Measurements from ENCODE around the gene TPRN. TPM values are rescaled to one million over a fixed set of nuclear protein-coding genes. Genes with fewer than 3 reads are reported as not detected.

Gene TPRN
- total and polyA plus RNA-seq, 8 donors = 6.7 to 21.7 (median 11.1) TPM

DNA sequence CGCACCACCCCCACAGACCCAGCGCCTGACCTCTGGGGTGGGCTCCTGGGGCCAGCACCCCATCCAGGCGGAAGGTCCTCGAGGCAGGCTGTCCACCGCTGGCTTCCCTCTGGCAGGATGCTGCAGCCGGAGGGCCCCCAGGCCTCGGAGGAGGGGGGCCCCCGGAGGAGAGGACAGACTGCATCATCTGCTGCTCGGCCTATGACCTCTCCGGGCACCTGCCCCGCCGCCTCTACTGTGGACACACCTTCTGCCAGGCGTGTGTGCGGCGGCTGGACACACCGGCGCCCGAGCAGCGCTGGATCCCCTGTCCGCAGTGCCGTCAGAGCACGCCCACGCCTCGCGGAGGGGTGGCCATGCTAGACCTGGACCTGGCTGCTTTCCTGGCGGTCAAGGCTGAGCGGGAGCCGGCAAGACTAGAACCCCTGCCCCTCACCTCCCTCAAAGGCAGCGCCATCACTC is 28.0 kb upstream of the TPRN start:
- peaks cover 0 to 69% of the 10 kb centered on the region in 2 donors for H3K27me3 ChIP-seq
- intact Hi-C loops (cut with DNase I) = no loop called here
- peaks cover 3 to 30% of the 10 kb centered on the region in 2 donors for H3K4me1 ChIP-seq
- TF ChIP-seq CTCF (IDR thresholded peaks at IDR 0.05) = no peak
- H3K9me3 ChIP-seq = no peaks in the 10 kb centered on the region
- DNase-seq (no peak), ATAC-seq (no peak)
- H3K36me3 ChIP-seq = no peaks in the 10 kb centered on the region
- H3K4me3 ChIP-seq = no peak overlapping the region
- no peak overlapping the region for H3K27ac ChIP-seq

DNA sequence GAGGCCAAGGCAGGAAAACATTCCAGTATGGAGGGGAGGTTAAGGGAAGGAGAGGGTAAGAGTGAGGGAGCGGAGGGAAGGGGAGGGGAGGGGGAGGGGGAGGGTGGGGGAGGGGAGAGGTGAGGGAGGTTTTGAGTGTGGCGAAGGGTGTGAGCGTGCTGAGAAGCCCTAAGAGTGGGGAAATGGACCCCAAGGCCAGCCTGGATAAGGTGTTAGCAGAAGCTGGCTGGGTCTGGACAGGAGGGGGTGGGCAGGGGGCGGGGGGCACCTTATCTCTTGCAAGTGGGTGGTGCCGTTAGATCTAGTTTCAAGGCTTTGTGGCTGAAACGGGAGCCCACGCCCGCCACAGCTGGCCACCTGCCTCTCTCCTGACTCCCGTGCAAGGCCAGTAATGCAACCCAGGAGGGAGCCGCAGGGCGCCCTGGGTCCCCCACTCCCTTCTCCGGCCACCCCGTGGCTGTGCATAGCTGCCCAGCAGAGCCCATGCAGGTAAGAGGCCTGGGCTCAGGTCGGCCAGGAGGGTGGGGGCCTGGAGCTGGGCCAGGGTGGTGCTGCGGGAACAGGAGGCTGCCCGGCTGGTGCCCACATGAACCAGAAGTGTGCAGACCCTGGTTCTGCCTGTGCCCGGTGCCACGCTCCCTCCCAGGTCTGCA is 27.4 kb upstream of the TPRN start:
- ATAC-seq (no peak), DNase-seq (no peak)
- peaks cover 0 to 63% of the 10 kb centered on the region in 2 donors for H3K27me3 ChIP-seq
- H3K4me1 ChIP-seq = peaks cover 5 to 33% of the 10 kb centered on the region in 2 donors
- no peak overlapping the region for H3K4me3 ChIP-seq
- H3K9me3 ChIP-seq = no peaks in the 10 kb centered on the region
- H3K27ac ChIP-seq = no peak overlapping the region
- H3K36me3 ChIP-seq = no peaks in the 10 kb centered on the region
- intact Hi-C loops (cut with DNase I) = no loop called here
- no peak for TF ChIP-seq CTCF (IDR thresholded peaks at IDR 0.05)

GRCh38 chr9:137227054-137227852 is 26.7 kb upstream of the TPRN start, which contains the start of gene RNF224:
RNF224 (plus strand) TSS chr9:137227502; CDS start chr9:137228336, 834 bp downstream.
- no peak within 1 kb of the TSS for H3K4me3 ChIP-seq
- peaks cover 0 to 61% of the 10 kb centered on the region in 2 donors for H3K27me3 ChIP-seq
- H3K9me3 ChIP-seq = no peaks in the 10 kb centered on the region
- H3K36me3 ChIP-seq = no peaks in the 10 kb centered on the region
- intact Hi-C loops (cut with DNase I) = no loop called here
- TF ChIP-seq CTCF (IDR thresholded peaks at IDR 0.05) = peak; percentile 73 to 91
- DNase-seq = peak in 3 of 4 donors; percentile 82 to 93 (median 83)
- ATAC-seq = peak; percentile 70
- peak within 1 kb of the TSS; percentile 45 to 65 for H3K27ac ChIP-seq
- H3K4me1 ChIP-seq = peaks cover 12 to 41% of the 10 kb centered on the region in 2 donors

DNA sequence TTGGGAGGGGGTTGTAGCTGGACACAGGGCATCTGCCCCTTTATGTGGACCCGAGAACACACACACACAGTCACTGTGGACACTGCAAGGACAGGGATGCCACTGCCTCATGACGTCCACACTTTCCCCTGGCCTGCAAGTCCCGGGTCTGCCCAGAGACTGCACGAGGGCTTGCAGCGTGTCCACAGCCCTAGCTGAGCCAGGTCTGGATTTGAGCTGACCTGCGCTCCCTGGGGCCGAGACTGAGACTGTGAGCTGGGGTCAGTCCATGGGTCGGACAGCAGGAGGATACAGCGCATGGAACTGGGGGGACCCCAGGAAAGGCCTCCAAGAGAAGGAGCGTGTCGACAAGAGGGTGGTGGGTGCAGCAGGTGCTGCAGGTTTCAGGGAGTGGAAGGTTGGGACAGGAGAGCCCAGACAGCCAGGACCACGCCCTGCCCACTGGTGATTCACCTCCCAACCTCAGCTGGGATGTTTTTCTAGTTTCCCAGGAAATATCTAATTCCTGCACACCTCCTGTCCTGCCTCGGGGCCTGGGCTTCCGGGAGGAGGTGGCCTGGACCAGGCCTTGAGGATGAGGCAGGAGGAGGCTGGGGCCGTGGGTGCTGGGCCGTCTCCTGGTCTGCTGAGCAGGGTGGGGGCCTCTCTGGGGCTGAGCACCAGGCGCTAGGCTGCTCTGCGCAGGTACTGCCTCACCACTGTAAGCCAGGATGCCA is 26.0 kb upstream of the TPRN start:
- Histone ChIP-seq H3K27me3 (peaks cover 0 to 59% of the 10 kb centered on the region in 2 donors), H3K4me3 (no peak overlapping the region), H3K4me1 (peaks cover 12 to 45% of the 10 kb centered on the region in 2 donors), H3K9me3 (no peaks in the 10 kb centered on the region), H3K36me3 (no peaks in the 10 kb centered on the region), H3K27ac (peak overlapping the region; percentile 45 to 65)
- intact Hi-C loops (cut with DNase I) = no loop called here
- ATAC-seq = no peak
- no peak for TF ChIP-seq CTCF (IDR thresholded peaks at IDR 0.05)
- no peak for DNase-seq
